SW 1271 (cell line): ENCODE data around the gene CA11.
"Not testable (repeated sequence)": the region's sequence is repeated elsewhere in the genome, so short reads cannot be mapped to it uniquely, and the experiment has no call there.

Experiments used
- DNase-seq, 2 experiments: peaks; one replicate each; lab custom pipeline; 2025; lab: John Stamatoyannopoulos, UW

The CA11 gene

DNA sequence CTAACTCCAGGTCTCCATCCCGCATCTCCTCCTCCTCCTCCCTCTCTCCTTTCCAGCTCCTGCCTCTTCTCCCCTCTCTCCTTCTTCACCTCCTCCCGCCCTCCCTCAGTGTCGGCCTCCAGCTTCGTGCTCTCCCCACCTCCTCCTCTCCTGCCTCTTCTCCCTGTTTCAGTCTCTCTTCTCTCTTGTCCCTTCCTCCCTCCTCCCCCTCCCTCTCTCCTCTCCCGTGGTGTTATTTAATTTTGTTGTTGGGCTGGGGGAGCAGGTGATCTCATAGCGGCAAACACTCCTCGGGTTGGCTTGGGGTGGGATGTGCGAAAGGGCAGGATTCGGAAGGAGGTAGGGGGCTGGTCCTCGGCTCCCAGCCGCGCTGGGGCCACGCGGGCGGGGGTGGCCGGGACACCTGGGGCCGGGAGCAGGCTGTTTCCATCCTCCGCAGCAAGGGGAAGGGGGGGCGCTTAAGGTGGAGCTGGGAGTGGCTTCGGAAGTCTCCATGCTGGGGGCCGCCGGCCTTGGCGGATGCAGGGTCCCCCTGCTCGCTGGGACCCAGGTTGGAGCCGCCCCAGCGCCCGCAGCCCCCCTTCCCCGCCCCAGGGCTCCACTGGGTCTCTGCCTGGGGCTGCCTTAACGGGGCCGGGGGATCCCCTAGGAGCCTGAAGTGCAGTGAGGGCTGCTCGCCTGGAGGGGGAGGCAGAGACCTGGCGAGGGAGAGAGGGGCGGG, at the start of gene CA11:
Gene CA11 (minus strand): TSS at position 187 of the 721 bp plus-strand sequence. CDS start 555 bp downstream, outside the sequence.
- DNase-seq: peak; percentile 49 to 77

DNA sequence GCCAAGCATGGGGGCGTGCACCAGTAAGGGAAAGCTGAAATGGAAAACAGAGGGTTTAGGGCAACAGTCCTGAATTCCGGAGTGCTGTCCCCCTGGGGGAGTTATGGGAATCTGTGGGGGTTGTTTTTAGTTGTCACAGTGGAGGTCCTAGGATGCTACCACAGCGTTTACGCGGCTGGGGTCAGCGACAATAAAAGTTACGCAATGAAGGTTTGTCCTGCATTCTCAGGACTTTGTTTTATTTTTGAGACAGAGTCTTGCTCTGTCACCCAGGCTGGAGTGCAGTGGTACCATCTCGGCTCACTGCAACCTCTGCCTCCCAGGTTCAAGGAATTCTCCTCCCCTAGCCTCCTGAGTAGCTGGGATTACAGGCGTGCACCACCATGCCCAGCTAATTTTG, 47.6 kb upstream of the CA11 start:
- DNase-seq: not testable (repeated sequence)

DNA sequence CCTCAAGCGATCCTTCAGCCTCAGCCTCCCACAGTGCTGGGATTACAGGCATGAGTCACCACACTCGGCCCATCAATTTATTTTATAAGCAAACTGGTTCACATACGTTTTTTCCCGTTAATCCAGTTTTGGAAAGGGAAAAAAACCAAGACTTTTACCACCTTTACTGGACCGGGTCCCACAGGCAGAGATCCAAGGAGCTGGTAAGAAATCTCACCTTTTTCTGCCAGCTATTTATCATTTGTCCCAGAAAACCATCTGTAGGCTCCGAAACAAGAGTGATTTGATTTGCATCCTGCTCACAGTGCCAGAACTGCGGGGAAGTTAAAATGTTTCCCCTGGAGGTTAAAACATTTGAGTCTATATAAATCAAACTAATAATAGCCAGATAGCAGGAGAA, 43.5 kb upstream of the CA11 start:
- DNase-seq: no peak

DNA sequence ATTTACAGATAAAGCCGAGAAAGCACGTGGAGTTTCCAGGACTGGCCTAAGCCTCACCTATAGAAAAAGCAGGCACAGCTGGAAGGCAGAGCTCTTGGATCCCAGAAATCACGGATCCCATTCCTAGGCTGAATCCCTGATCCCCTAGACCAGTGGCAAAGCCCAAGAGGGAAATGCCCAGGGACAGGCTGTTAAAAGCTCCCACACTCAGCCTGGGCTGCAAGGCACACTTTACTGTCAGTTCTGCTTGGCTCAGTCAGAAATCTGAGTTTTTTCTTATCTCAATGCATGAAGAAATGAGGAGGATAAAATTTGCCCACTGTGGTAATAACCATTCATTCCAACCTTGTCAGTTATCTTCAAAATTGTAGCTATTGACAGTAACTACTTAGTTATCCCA, 41.8 kb upstream of the CA11 start:
- DNase-seq: no peak

DNA sequence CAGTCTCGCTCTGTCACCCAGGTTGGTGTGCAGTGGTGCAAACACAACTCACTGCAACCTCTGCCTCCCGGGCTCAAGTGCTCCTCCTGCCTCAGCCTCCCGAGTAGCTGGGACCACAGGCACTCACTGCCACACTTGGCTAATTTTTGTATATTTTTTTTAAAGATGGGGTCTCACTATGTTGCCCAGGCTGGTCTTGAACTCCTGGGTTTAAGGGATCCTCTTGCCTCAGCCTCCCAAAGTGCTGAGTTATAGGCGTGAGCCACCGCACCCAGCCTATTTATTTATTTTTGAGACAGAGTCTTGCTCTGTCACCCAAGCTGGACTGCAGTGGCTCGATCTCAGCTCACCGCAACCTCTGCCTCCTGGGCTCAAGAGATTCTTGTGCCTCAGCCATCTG, 40.6 kb upstream of the CA11 start:
- DNase-seq: not testable (repeated sequence)

DNA sequence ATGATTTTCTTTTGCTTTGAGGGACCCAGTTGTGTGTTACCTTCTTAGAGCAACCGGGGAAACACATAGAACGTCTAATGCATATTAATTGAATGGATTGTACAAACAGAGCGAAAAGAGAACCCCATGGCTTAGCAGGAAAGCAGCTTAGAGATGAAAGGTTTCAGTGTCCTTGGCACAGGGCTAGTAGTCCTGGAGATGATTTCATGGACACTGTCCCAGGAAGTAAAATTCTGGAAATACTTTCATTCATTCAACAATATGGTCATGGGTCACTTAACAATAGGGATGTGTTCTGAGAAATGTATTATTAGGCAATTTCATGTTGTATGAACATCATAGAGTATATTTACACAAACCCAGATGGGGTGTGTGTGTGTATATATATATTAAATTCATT, 40.1 kb upstream of the CA11 start:
- DNase-seq: no peak

DNA sequence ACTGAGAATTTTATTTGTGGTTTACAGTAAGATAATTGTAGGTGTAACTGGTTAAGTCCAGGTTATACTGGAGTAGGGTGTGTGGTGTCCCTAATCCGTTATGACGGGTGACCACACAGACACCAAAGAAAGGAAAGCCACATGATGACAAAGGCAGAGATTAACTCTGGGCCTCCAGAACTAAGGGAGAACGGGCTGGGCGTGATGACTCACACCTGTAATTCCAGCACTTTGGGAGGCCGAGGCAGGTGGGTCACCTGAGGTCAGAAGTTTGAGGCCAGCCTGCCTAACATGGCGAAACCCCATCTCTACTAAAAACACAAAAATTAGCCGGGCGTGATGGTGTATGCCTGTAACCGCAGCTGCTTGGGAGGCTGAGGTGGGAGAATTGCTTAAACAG, 39.6 kb upstream of the CA11 start:
- no peak for DNase-seq

DNA sequence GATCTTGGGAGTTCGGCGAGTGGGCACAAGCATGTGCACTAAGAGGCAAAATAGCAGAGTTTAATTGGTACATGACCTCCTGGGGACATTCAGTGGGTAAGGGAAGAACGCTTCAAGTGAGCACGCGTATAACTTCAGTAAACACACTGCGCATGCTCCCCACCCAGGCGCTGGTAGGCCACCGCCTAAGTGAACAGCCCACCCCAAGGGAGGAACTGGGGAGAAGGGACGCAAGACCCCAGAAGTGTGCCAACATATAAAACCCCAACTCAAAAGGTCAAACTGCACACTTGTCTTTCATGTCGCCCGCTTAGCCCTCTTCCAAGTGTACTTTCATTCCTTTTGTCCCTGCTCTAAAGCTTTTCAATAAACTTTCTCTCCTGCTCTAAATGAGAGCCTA, 37.4 kb upstream of the CA11 start:
- no peak for DNase-seq

DNA sequence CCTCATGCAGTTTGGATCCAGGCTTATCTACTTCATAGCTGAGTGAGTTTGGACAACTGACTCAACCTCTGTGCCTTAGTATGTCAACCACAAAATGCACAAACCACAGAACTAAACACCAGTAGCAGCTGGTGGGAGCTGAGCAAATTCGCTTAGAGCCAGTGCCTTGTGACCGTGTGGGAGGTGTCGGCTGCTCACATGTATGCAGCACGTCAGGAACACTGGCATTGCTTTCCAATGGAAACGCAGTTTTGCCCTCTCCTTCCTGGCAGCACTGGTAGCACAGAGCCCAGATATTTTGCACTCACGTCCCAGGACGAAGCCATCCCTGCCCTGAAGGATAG, 35.1 kb upstream of the CA11 start:
- DNase-seq: no peak

DNA sequence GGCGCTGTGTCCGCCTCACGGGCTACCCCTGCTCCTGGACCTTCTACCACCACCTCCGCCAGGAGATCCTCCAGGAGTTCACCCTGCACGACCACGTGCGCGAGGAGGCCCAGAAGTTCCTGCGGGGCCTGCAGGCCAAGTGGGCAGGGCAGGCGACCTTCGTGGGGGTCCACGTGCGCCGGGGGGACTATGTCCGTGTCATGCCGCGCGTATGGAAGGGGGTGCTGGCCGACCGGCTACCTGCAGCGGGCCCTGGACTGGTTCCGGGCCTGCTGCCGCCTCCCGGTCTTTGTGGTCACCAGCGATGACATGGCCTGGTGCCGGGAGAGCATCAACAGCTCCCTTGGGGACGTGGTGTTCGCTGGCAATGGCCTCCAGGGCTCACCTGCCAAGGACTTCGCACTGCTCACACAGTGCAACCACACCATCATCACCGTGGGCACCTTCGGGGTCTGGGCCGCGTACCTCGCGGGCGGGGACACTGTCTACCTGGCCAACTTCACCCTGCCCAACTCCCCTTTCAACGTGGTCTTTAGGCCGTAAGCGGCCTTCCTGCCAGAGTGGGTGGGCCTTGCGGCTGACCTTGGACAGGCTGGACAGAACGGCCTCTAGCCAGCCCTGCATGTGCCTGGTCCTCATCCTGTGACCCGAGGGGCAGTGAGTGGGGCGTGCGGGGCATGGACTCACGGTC, 34.6 kb upstream of the CA11 start:
- DNase-seq: no peak

DNA sequence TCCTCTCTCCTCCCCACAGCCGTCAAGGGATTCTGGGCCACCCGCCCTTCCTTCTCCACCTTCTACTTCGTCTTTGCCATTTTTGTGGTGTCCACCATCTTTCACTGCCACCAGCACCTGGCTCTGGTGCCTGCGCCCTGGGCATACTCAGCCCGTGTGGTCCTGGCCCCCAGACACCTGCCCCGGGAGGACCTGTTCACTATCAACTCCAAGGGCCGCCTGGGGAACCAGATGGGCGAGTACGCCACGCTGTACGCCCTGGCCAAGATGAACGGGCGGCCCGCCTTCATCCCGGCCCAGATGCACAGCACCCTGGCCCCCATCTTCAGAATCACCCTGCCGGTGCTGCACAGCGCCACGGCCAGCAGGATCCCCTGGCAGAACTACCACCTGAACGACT, 34.0 kb upstream of the CA11 start:
- DNase-seq: not testable (repeated sequence)

DNA sequence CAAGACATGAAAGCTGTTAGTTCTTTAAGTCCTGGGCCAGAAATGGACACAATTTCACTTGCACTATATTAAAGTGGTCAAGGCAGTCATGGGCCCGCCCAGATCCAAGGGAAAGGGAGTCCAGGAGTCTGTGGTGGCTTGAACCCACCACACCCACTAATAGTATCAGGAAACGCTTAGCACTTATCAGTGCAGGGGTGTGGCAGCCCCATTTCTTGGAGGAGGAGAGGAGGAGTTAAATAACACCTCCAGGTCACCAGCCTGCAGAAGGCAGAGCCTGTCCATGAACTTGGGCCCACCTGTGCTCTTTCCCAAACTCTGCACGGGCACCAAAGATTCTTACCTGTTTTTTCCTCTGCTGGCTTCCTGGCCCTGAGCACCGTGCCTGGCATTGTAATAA, 32.2 kb upstream of the CA11 start:
- no peak for DNase-seq

DNA sequence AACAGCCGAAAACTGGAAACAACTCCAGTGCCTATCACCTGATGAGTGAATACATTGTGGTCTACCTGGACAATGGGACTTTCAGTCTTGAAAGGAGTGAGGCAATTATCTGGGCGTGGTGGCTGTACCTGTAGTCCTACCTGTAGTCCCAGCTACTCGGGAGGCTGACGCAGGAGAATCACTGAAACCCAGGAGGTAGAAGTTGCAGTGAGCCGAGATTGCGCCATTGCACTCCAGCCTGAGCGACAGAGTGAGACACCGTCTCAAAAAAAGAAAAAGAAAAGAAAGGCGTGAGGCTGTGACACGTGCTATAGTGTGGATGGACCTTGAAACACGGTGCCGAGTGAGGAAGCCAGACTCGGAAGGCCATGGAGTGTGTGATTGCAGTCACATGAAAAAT, 30.9 kb upstream of the CA11 start:
- no peak for DNase-seq

DNA sequence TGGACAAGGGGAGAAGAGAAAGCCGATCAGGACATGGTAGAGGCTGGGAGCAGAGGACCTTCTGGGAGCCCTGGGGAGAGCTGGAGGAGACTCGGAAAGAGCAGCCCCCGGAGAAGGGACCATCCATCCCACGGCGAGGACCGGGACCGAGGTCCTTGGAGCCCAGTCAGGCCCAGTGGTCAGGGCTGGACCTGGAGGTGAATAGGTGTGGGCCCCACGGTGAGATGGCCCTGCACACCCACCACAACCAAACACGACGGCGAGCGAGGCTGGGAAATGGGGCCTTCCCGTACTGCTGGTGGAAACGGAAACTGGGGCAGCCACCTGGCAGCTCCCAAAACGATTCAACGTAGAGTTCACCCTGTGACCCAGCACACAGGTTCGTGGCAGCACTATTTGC, 30.5 kb upstream of the CA11 start:
- no peak for DNase-seq

DNA sequence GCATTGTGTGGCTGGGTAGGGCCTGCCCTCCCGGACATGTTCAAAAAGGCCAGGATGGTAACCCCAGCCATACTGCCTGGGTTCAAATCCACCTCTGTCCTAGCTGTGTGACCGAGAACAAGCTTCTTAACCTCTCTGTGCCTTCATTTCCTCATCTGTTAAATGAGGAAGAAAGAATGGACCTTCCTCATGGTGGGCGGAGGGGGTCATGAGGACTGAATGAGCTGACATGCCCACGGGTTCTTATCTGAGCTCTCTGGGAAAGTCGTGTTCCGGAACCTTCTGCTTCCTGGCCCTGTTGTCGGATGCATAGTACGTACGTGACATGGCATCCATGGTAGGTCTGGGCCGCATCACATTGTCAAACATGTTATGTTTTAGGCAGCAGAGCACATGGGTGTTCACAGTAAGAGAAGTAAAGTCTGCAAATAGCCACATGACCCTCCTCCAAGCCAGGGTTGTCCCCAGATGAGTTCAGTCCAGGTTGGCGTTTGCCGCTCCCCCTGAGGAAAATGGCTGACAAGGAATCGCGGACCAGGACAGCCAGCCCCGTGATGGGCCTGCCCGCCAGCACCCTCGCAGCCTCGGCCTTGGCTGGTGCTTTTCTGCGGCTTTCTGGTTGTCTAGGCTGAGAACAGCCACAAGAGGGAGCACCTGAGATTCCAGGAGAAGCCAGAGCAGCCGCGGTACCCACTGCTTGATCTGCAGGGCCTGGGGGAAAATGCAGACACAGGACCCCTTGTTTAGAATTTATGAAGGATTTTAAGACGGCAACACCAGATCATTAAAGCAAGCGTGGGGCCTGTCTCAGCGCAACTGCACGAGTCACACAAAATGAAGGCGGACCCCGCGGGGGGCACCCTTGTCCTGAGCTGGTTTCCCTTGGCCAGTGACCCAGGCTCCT, 29.2 kb upstream of the CA11 start:
- DNase-seq: peak in 1 of 2 experiments; percentile 68

DNA sequence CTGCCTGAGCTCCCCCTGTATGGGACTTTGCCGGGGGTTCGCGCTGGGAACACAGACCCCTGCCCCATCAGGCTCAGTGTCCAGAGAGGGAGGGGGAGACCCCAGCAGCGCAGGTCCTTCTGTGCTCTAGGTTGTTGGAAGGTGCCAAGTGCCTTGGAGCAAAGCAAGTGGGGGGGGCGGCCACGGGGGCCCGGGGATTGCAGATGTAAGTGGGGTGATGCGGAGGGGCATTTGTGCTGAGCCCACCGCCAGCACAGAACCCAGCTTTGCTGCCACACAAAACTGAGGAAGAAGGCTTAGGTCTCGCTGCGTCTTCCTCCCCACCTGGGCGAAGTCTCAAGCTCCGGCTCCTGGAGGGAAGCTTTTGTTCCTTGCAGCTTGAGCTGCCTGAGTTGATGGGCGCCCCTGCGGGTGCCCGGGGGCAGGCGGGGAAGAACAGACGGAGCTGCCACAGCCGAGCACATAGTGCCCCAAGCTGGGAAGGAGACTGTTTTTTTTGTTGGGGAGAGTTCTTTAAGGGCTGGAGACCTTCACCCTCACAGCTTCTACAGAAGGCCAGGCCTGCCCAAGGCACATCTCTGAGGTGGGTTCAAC, 28.3 kb upstream of the CA11 start:
- DNase-seq: no peak

DNA sequence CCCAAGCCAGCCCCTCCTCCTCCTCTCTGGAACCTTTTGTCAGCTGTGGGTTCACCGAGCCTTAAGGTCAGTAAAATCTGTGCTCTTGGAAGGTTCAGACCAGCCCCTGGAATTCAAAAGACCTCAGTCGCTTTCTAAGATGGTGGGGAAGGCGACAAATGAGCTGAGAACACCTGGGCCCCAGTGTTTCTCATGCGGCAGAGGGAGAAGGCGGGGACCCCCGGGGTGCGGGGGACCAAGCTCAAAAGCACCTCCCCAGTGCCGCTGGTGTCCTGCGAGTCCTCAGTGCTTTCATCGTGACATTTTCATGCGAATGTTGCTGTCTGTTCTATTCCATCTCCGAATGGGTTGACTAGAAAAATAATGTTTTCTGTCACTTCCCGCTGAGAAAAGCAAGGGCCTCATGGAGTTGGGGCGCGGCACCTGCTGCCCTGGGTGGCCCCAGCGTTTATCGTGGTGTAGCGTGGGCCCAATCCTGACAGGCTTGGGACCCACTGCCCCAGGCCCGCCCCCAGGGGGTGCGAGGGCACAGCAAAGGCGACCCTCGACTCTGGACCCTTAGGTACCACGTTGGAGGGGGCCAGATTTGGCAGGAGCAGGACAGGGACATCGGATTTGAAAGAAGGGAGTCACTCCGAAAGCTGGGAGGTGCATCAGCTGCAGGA, 27.6 kb upstream of the CA11 start:
- DNase-seq: no peak

DNA sequence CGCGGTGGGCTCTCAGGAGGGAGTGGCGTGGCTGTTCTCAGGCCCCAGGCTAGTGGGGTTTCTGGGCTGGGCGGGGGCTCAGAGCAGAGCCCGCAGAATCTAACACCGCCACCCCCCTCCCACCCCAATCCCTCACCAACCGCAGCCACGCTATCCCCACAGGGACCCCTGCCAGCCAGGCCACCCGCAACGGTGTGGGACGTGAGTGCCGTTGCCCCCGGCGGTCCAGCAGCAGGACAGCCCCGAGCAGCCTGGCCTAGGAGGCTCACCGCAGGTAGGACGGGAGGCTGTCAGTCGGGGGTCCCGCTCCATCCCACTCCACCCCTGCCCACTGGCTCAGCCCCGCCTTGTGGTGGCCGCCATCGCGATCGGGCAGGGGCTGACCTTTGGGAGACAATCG, 27.0 kb upstream of the CA11 start, which contains the start of gene NTN5:
Gene NTN5 (minus strand): TSS at position 24 of the 400 bp plus-strand sequence. CDS start 2,031 bp downstream, outside the sequence.
- DNase-seq: no peak

DNA sequence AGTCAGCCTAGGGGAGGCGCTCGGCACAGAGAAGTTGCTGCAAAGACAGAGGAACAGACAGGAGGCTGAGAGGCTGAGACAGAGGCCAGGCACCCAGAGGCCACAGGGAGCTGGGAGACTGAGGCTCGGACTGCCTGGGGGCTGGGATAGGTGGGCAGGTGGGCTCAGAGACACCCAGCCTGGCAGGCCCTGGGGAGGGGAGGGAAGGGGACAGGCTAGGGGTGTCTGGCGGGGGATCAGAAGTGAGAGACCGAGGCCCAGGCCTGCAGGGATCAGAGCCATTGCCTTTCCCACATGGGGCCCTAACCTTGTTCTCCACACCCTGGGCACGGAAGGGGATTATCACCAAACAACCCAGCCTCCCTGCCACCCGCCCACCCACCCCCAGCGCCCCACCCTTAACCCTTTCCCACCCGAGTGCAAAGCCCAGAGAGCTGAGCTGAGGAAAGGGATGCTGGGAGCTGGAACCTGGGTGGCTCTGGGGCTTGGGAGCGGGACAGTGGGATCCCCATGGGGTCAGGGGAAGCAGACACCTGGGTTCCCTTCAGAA, 25.5 kb upstream of the CA11 start:
- no peak for DNase-seq

DNA sequence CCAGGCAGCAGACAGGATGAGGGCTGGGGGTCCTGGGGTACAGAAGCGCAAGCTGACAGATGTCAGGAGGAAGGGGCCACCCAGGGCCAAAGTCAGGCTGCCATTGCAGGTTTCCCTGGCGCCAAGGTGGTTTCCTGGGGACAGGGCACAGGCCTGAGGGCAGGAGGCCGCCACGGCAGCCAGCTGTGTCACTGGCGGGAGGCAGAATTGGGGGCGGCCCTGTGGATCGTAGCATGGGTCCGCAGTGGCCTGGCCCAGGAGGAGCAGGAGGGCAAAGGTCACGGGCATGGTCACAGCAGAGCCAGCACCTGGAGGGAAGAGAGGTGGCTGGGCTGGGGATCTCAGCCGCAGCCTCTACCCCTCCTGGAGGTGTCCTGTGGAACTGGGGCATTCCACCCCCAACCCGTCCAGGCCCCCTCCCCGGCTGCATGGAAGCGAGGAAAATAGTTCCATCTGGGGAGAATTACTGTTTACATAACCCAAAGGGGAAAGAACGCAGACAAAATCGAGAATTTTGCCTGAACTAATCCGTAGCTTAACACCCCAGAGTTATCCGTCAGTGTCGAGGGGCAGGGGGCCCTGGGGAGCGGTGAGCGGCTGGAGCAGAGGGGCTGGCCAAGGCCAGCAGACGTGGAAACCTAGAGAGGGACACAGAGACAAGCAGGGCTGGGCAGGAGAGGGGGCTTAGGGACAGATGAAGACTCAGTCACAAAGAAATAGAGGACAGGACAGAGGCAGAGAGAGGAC, 24.9 kb upstream of the CA11 start:
- DNase-seq: no peak
